Calu3 (cell line): ENCODE measurements around the gene MLKL. TPM values are rescaled to one million over a fixed set of nuclear protein-coding genes. Genes with fewer than 3 reads are reported as not detected.

Experiments used
- Bru-seq: library from RNA; stranded (reverse); fragments of 400-500 nt; gene quantifications from one replicate; lab custom pipeline; 2021; lab: Mats Ljungman, UMichigan
- BruChase-seq, 2 experiments: library from RNA; stranded (reverse); fragments of 400-500 nt; gene quantifications; one replicate each; lab custom pipeline; 2021; lab: Mats Ljungman, UMichigan
- BruUV-seq: library from RNA; stranded (reverse); fragments of 400-500 nt; replicated peaks from 2 replicates; lab custom pipeline; 2021; lab: Mats Ljungman, UMichigan
- CTCF ChIA-PET: fragments of 300-600 bp; sonication (Branson Sonifier 250); formaldehyde crosslinking; loops from one replicate; lab custom pipeline; 2022; ENCODE audit warnings: antibody characterized with exemption; lab: Charles Lee
- DNase-seq: peaks from one replicate; pipeline ENCODE4 v3.0.0; 2022
- H3K27ac Mint-ChIP-seq: one replicate; pipeline ENCODE4 v1.8.0; 2022; ENCODE audit warnings: mixed read lengths; ENCODE audit not compliant: unreplicated experiment
- H3K27me3 Mint-ChIP-seq: one replicate; pipeline ENCODE4 v1.8.0; 2022; ENCODE audit warnings: mixed read lengths; ENCODE audit not compliant: unreplicated experiment
- H3K36me3 Mint-ChIP-seq: one replicate; pipeline ENCODE4 v1.8.0; 2022; ENCODE audit warnings: mild to moderate bottlenecking, moderate library complexity, mixed read lengths; ENCODE audit not compliant: insufficient read depth, unreplicated experiment
- H3K4me1 Mint-ChIP-seq: one replicate; pipeline ENCODE4 v1.8.0; 2022; ENCODE audit warnings: mild to moderate bottlenecking, low read depth, mixed read lengths; ENCODE audit not compliant: unreplicated experiment
- H3K4me3 Mint-ChIP-seq: one replicate; pipeline ENCODE4 v1.8.0; 2022; ENCODE audit warnings: mild to moderate bottlenecking, low read depth, moderate library complexity, mixed read lengths; ENCODE audit not compliant: unreplicated experiment
- H3K9me3 Mint-ChIP-seq: one replicate; pipeline ENCODE4 v1.8.0; 2022; ENCODE audit warnings: low read depth, mixed read lengths; ENCODE audit not compliant: unreplicated experiment
- intact Hi-C: fragments of 100-400 bp; cut with micrococcal nuclease; formaldehyde crosslinking; loops from one replicate; pipeline ENCODE4 v1.10.0; 2022; ENCODE audit not compliant: unreplicated experiment
- long read RNA-seq: library from polyadenylated mRNA; stranded (forward); transcript quantifications from one replicate; pipeline ENCODE4 v2.0.0, GENCODE V29; 2022
- total RNA-seq: library from RNA; stranded (reverse); gene quantifications from 2 replicates; pipeline ENCODE4 v1.2.3, GENCODE V29; 2022
- TF ChIP-seq, protein P1 (sequence below): fragments of 200-600 bp; IDR thresholded peaks from one replicate; pipeline ENCODE4 v1.8.0; 2022; ENCODE audit warnings: antibody characterized with exemption; ENCODE audit not compliant: unreplicated experiment

MLKL gene
- total RNA-seq (38.8 and 46.1 TPM in 2 replicates), Bru-seq, nascent RNA (percentile 85 among the genes with signal in this experiment), BruChase-seq, experiment 1, labeled RNA remaining after a 6-hour chase (percentile 71 among the genes with signal in this experiment), BruChase-seq, experiment 2, labeled RNA remaining after a 2-hour chase (percentile 73 among the genes with signal in this experiment)
- long read RNA-seq, transcript MLKL-202 (11 exons, 2,523 nt) = major isoform, 33 of 49 reads
- long read RNA-seq, partial matches to known transcripts = 2 of 49 reads
- long read RNA-seq, other reads (novel, unspliced or antisense) = 14 of 49 reads

DNA sequence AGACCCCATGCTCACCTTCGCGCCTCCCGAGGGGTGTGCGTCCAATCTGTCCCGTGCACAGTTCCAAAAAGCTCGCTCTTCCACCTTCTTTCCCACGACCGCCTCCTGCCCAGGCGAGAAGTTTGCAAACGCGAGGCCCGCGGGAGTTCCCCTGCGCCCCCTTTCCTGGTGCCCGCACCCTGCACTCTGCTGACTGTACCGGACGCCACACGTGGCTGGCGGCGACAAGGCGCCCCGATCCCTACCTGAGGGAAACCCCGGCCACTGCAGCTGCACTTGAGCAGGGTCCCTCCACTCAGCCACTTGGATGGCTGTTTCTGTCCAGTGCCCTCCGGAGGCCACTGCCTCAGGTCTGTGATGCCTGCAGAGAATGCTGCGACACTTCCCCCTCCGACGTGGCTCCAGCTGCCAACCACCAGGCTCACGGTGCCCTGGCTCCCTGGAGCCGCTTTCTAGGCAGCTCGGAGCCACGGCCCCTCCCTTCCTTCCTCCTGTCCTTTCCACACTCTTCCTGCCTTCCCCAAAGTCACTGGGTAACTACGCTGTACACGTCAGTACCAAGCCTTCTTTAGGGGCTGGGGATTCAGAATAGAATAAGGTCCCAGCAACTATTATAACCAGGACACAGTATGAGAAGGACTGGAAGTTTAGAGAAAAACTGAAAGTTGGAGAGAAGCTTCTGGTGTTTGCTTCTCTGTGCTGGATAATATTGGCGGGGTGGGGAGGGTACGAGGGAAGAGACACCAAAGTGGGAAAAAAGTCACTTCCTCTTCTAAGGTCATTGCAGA lies at the start of gene MLKL:
Gene MLKL (minus strand): TSS at position 425 of the 788 bp plus-strand sequence. CDS start 5,105 bp downstream, outside the sequence.
- H3K4me1 Mint-ChIP-seq = peaks cover 37% of the 10 kb centered on the region
- H3K27me3 Mint-ChIP-seq = no peaks in the 10 kb centered on the region
- intact Hi-C loops = no loop called here
- no peaks in the 10 kb centered on the region for H3K9me3 Mint-ChIP-seq
- peaks cover 38% of the 10 kb centered on the region for H3K36me3 Mint-ChIP-seq
- H3K4me3 Mint-ChIP-seq = peak within 1 kb of the TSS; percentile 91
- TF ChIP-seq, protein P1, sequence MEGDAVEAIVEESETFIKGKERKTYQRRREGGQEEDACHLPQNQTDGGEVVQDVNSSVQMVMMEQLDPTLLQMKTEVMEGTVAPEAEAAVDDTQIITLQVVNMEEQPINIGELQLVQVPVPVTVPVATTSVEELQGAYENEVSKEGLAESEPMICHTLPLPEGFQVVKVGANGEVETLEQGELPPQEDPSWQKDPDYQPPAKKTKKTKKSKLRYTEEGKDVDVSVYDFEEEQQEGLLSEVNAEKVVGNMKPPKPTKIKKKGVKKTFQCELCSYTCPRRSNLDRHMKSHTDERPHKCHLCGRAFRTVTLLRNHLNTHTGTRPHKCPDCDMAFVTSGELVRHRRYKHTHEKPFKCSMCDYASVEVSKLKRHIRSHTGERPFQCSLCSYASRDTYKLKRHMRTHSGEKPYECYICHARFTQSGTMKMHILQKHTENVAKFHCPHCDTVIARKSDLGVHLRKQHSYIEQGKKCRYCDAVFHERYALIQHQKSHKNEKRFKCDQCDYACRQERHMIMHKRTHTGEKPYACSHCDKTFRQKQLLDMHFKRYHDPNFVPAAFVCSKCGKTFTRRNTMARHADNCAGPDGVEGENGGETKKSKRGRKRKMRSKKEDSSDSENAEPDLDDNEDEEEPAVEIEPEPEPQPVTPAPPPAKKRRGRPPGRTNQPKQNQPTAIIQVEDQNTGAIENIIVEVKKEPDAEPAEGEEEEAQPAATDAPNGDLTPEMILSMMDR = peak; percentile 31
- CTCF ChIA-PET = interaction anchor here (0.5 to 4.9 kb wide), 11 partner anchors 9 to 490 kb away, joined by 3 to 22 read pairs (median 4); partner anchors contain the start of gene RFWD3
- peak; percentile 78 for DNase-seq
- BruUV-seq = no TSS peak
- peak within 1 kb of the TSS; percentile 85 for H3K27ac Mint-ChIP-seq

DNA sequence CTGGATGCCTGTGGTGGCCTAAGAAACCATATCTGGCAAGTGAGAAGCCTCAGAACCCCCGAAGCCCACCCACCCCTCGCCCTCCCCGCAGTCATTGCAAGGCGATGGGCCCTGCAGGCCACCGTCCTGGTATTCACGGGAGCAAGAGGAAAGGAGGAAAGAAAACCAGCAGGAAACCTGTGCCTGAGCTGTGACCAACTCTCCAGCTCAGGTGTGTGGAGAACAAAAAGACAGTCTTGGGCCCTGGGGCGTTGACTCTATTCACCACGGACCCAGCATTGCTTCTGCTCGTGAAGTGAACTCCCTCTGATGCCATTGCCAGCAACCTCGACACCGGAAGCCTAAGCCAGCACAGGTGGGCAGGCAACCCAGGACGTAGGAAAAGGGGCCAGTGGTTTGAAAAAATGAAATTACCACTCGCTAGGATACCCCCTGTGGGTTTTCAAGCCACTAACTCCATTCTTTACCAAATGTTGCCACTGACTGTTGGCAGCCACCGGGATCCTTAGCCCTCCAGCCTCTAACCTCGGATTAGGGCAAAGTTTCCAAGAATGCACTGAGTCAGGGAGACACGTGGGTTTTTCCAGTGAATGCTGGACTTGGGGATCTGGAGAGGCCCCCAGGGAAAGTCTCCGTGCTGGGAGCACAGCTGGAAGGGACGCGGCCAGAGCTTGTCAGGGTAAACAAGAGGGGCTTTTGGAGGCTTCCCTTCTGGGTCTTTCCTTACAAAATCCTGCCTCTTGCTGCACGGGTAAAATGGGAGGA lies 48.8 kb upstream of the MLKL start:
- Mint-ChIP-seq H3K4me3 (no peak overlapping the region), H3K36me3 (peaks cover 17% of the 10 kb centered on the region), H3K9me3 (no peaks in the 10 kb centered on the region), H3K4me1 (peaks cover 32% of the 10 kb centered on the region), H3K27me3 (no peaks in the 10 kb centered on the region), H3K27ac (no peak overlapping the region)
- CTCF ChIA-PET = interaction anchor here (1.1 kb wide), 1 partner anchor 113 kb away, joined by 3 read pairs; no protein-coding TSS in a partner anchor
- TF ChIP-seq, protein P1 = no peak
- intact Hi-C loops = no loop called here
- BruUV-seq = no TSS peak
- DNase-seq = no peak

DNA sequence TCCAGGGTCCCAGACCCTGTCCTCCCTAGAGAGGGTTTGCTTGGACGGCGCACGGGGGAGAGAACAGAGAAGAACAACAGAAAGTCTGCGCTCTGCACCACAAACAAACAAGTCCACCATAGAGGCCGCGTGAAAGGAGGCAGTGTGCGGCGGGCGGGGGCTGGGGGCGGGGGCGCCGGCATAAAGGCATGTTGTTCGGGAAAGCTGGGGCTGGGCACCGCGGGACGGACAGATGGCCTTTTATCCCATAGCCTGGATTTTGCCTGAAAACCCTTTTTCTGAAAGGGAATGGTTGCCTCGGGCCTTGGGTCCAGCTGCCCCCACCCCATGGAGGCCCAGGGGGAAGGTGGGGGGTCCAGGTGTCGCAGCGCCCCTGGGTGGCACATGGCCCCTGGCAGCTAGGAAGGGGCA lies 48.0 kb upstream of the MLKL start:
- H3K27ac Mint-ChIP-seq = no peak overlapping the region
- no peaks in the 10 kb centered on the region for H3K9me3 Mint-ChIP-seq
- H3K4me3 Mint-ChIP-seq = no peak overlapping the region
- peaks cover 24% of the 10 kb centered on the region for H3K36me3 Mint-ChIP-seq
- no TSS peak for BruUV-seq
- intact Hi-C loops = no loop called here
- TF ChIP-seq, protein P1 = no peak
- CTCF ChIA-PET = interaction anchor here (1.1 kb wide), 1 partner anchor 114 kb away, joined by 3 read pairs; no protein-coding TSS in a partner anchor
- peaks cover 32% of the 10 kb centered on the region for H3K4me1 Mint-ChIP-seq
- H3K27me3 Mint-ChIP-seq = no peaks in the 10 kb centered on the region
- no peak for DNase-seq
